Adipocyte (in vitro differentiated cells): ENCODE data around the gene RBM19.
"Not testable (repeated sequence)": the region's sequence is repeated elsewhere in the genome, so short reads cannot be mapped to it uniquely, and the experiment has no call there.

Experiments used
- DNase-seq: peaks from one replicate; pipeline ENCODE4 v3.0.0-alpha.2; 2015; ENCODE audit warnings: low read depth
- H3K27me3 ChIP-seq: replicated peaks from 2 replicates; pipeline ENCODE4 v1.7.0; 2013; ENCODE audit warnings: mild to moderate bottlenecking, low read length, moderate library complexity; ENCODE audit not compliant: control insufficient read depth, insufficient read depth
- H3K36me3 ChIP-seq: 2 replicates; pipeline ENCODE4 v1.7.0; 2013; ENCODE audit warnings: low read length, mild to moderate bottlenecking, moderate library complexity; ENCODE audit not compliant: control insufficient read depth, insufficient read depth, severe bottlenecking
- H3K4me1 ChIP-seq: 2 replicates; pipeline ENCODE4 v1.7.0; 2013; ENCODE audit warnings: mild to moderate bottlenecking, low read length, moderate library complexity; ENCODE audit not compliant: control insufficient read depth, insufficient read depth
- H3K4me3 ChIP-seq: 2 replicates; pipeline ENCODE4 v1.7.0; 2013; ENCODE audit warnings: mild to moderate bottlenecking, low read length, moderate library complexity
- H3K9ac ChIP-seq: 2 replicates; pipeline ENCODE4 v1.7.0; 2013; ENCODE audit warnings: mild to moderate bottlenecking, low read length, moderate library complexity
- H3K9me3 ChIP-seq: 2 replicates; pipeline ENCODE4 v1.7.0; 2013; ENCODE audit warnings: mild to moderate bottlenecking, low read length, moderate library complexity; ENCODE audit not compliant: control insufficient read depth

Gene RBM19

GRCh38 chr12:113908584-113909100 is 57.5 kb downstream of the RBM19 start:
- no peaks in the 10 kb centered on the region for H3K27me3 ChIP-seq
- no peak overlapping the region for H3K9ac ChIP-seq
- H3K4me1 ChIP-seq: no peaks in the 10 kb centered on the region
- H3K9me3 ChIP-seq: no peaks in the 10 kb centered on the region
- DNase-seq: no peak
- peaks cover 32% of the 10 kb centered on the region for H3K36me3 ChIP-seq
- no peak overlapping the region for H3K4me3 ChIP-seq

DNA sequence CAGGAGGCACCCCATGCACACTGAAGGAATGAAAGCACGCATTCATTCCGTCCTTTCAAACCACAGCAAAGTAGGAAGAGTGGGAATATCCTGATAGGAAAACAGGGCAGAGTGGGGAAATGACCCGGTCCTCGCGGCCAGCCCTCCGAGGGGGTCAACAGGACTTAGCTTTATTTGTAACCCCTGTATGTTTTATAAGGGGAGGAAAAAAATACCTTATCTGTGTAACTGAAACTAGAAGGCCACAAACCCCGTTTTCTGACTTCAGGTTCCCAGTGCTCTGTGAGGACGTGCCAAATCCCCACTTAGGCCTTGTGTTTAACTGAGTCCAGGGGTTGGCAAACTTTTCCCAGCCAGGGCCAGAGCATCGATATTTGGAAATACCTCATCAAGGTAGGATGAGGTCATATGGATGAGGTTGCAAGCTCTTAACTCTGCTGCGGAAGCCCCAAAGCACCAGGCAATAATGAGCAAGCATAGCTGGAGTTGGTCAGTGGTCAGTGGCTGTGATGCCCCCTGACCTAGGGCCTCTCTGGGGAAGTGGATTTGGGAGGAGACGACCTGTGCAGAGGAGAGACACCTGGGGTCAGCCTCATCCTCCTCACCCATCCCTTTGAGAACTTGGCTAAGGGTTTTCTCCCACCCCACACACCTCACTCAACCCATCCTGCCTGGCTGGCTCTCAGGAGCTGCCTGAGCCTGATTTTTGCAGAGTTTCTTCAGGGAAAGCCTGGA is 58.5 kb downstream of the RBM19 start:
- Histone ChIP-seq H3K9me3 (no peaks in the 10 kb centered on the region), H3K4me3 (no peak overlapping the region), H3K9ac (no peak overlapping the region), H3K36me3 (peaks cover 32% of the 10 kb centered on the region), H3K27me3 (no peaks in the 10 kb centered on the region), H3K4me1 (peaks cover 4% of the 10 kb centered on the region)
- DNase-seq: no peak

DNA sequence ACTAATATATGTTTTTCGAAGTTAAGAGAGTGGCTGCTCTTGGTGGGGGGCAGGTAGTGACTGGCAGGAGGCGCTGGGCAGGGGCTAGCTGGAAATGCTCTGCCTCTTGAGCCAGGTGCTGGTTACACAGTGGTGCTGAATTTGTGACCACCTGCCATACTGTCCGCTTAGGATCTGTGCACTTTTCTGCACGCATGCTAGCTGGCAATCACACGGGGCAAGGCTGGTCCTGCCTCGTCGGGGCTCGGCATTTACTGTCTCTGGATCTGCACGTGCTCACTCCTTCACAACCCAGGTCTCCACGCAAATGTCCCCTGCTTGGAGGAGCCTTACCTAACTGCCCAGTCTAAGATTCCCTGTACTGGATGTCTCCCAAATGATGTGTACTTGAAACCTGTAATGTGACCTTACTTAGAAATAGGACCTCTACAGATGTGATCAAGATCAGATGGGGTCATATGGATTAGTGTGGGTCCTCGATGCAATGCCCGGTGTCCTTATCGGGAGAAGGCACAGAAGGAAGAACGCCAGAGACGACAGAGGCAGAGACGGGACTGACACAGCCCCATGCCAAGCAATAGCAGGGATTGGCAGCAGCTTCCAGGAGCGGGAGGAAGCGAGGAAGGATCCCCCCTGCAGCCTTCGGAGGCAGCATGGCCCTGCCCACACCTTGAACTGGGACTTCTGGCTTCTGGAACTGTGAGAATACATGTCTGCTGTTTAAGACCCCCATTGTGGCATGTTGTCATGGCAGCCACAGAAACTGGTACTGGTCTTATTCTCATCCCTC is 59.5 kb downstream of the RBM19 start:
- no peak overlapping the region for H3K4me3 ChIP-seq
- no peak for DNase-seq
- H3K9me3 ChIP-seq: no peaks in the 10 kb centered on the region
- H3K36me3 ChIP-seq: peaks cover 29% of the 10 kb centered on the region
- H3K9ac ChIP-seq: no peak overlapping the region
- no peaks in the 10 kb centered on the region for H3K27me3 ChIP-seq
- H3K4me1 ChIP-seq: peaks cover 4% of the 10 kb centered on the region

DNA sequence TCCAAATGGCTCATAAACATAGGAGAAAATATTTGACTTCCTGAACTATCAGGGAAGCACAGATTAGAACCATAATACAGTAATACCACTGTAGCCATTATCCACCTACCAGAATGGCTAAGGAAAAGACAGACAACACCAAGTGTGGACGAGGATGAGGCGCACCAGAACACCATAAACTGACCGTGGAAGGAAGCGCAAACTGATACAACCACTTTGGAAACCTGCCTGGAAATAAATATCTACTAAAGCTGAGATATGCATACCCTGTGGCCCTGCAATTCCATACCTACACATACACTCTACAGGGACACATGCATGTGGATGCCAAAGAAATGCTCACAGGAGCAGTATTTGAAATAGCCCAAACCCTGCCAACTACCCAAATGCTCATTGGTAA is 60.3 kb downstream of the RBM19 start:
- H3K36me3 ChIP-seq: peaks cover 24% of the 10 kb centered on the region
- no peaks in the 10 kb centered on the region for H3K9me3 ChIP-seq
- H3K4me3 ChIP-seq: no peak overlapping the region
- H3K4me1 ChIP-seq: peaks cover 4% of the 10 kb centered on the region
- DNase-seq: no peak
- no peak overlapping the region for H3K9ac ChIP-seq
- H3K27me3 ChIP-seq: no peaks in the 10 kb centered on the region

GRCh38 chr12:113903381-113903863 is 62.7 kb downstream of the RBM19 start:
- H3K4me3 ChIP-seq: no peak overlapping the region
- no peak overlapping the region for H3K9ac ChIP-seq
- peak; percentile 32 for DNase-seq
- H3K36me3 ChIP-seq: peaks cover 8% of the 10 kb centered on the region
- H3K4me1 ChIP-seq: peaks cover 4% of the 10 kb centered on the region
- H3K27me3 ChIP-seq: no peaks in the 10 kb centered on the region
- H3K9me3 ChIP-seq: no peaks in the 10 kb centered on the region

DNA sequence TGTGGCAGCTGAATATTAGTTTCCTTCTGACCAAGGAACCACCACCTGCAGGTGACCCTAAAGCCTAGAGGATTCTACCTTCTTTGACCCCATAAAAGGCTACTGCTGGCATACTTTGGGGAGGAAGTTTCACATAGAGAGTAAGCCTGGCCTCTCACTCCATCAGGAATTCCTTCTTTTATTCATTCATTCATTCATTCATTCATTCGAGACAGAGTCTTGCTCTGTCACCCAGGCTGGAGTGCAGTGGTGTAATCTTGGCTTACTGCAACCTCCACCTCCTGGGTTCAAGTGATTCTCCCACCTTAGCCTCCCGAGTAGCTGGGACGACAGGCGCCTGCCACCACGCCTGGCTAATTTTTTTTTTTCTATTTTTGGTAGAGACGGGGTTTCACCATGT is 64.8 kb downstream of the RBM19 start:
- not testable (repeated sequence) for H3K36me3 ChIP-seq, H3K9me3 ChIP-seq, H3K4me1 ChIP-seq, H3K4me3 ChIP-seq, H3K9ac ChIP-seq, H3K27me3 ChIP-seq, DNase-seq

DNA sequence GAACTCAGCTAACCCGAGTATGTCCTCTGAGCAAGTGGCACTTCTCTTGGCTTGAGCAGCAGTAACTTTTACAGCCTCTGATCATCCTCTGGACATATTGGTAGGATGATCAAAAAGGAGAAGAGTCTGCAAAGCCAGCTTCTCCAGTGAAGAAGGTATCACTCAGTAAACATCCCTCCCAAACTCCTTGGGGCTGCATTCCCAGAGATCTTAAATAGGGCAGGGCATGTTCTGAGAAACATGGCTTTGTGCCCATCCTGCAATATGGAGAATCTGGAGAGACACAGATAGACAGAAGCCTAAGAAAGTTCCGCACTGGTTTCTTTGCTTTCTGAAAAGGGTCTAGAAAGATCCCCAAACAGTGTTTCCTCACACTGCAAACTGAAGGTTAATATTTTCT is 65.4 kb downstream of the RBM19 start:
- no peaks in the 10 kb centered on the region for H3K27me3 ChIP-seq
- peaks cover 4% of the 10 kb centered on the region for H3K36me3 ChIP-seq
- peak; percentile 41 for DNase-seq
- no peak overlapping the region for H3K9ac ChIP-seq
- H3K9me3 ChIP-seq: no peaks in the 10 kb centered on the region
- H3K4me1 ChIP-seq: peaks cover 4% of the 10 kb centered on the region
- H3K4me3 ChIP-seq: no peak overlapping the region

- peaks cover 4% of the 10 kb centered on the region for H3K4me1 ChIP-seq
- DNase-seq: no peak
- no peaks in the 10 kb centered on the region for H3K27me3 ChIP-seq
- H3K4me3 ChIP-seq: no peak overlapping the region
- H3K9me3 ChIP-seq: no peaks in the 10 kb centered on the region
- H3K36me3 ChIP-seq: peaks cover 4% of the 10 kb centered on the region
- H3K9ac ChIP-seq: no peak overlapping the region
Observed at GRCh38 chr12:113899561-113900471, 66.3 kb downstream of the RBM19 start.

- Histone ChIP-seq H3K4me1 (peaks cover 4% of the 10 kb centered on the region), H3K9ac (no peak overlapping the region), H3K27me3 (no peaks in the 10 kb centered on the region), H3K9me3 (no peaks in the 10 kb centered on the region), H3K36me3 (no peaks in the 10 kb centered on the region), H3K4me3 (no peak overlapping the region)
- no peak for DNase-seq
Observed at GRCh38 chr12:113899042-113899560, 67.0 kb downstream of the RBM19 start.

DNA sequence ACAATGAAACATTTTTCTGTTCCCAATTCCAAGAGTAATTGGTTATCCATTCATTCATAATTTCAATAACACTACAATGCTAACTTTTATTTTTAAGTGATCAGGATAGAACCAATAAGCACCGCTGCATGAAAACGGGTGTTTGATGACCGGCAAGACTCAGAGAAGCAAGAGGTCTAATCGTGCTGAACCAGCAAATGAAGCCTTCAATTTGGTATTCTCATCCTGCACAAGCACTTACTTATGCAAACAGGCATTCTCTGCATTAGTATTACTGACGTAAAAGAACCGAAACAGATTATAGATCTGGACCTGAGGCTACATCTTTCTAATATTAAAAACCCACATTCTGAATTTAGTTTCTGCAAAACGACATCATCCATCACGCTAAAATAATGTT is 67.7 kb downstream of the RBM19 start:
- Histone ChIP-seq H3K9ac (no peak overlapping the region), H3K4me1 (peaks cover 3% of the 10 kb centered on the region), H3K9me3 (no peaks in the 10 kb centered on the region), H3K4me3 (no peak overlapping the region), H3K36me3 (no peaks in the 10 kb centered on the region), H3K27me3 (no peaks in the 10 kb centered on the region)
- no peak for DNase-seq
